Measurements from ENCODE around the gene LZTFL1. TPM values are rescaled to one million over a fixed set of nuclear protein-coding genes. Genes with fewer than 3 reads are reported as not detected.
A peak's percentile ranks its signal among the peaks of the same experiment; 100 is the strongest.

LZTFL1 gene
- total and polyA plus RNA-seq, 2 donors (not counting 1 experiment from before 2014, with no cell fraction given) = 12.4 to 28.0 TPM

- Histone ChIP-seq H3K36me3 (ENCODE audit: control insufficient read depth, insufficient read depth, low read length) (no peaks in the 10 kb centered on the region), H3K4me2 (ENCODE audit: extremely low read depth, insufficient read depth, low read length) (no peak overlapping the region), H3K27me3 (ENCODE audit: control insufficient read depth, insufficient read depth, low read length) (no peaks in the 10 kb centered on the region), H4K20me1 (ENCODE audit: control insufficient read depth, extremely low read depth, insufficient read depth, low read length) (no peaks in the 10 kb centered on the region), H3K27ac (ENCODE audit: insufficient read depth, low read length) (no peak overlapping the region), H3K4me3 (replicated peaks in 1 of 4; ENCODE audit: control extremely low read depth in 1 of 4, insufficient read depth in 1 of 4, low read depth in 3 of 4, low read length in 4 of 4) (no peak overlapping the region), H2AFZ (ENCODE audit: low read length) (no peak overlapping the region), H3K79me2 (ENCODE audit: control insufficient read depth, insufficient read depth, low read length) (no peaks in the 10 kb centered on the region), H3K4me1 (ENCODE audit: control insufficient read depth, extremely low read depth, insufficient read depth, low read length) (peaks cover 2% of the 10 kb centered on the region), H3K9me3 (ENCODE audit: control insufficient read depth, insufficient read depth, low read depth, low read length) (no peaks in the 10 kb centered on the region), H3K9ac (ENCODE audit: insufficient read depth, low read length) (no peak overlapping the region)
- DNase-seq (ENCODE audit: low read depth in 2 of 2) = no peak
- TF ChIP-seq CTCF (conservative IDR thresholded peaks at IDR 0.05 in 1 of 2, IDR thresholded peaks at IDR 0.05 in 1 of 2; ENCODE audit: low read depth in 1 of 2, low read length in 2 of 2) (no peak), EZH2 (IDR thresholded peaks at IDR 0.05; ENCODE audit: low read length, missing control alignments) (no peak)
Observed at GRCh38 chr3:45838466-45838865, 3.5 kb downstream of the LZTFL1 start.

GRCh38 chr3:45832699-45833098 lies 9.2 kb downstream of the LZTFL1 start:
- no peaks in the 10 kb centered on the region for H3K4me1 ChIP-seq (ENCODE audit: control insufficient read depth, extremely low read depth, insufficient read depth, low read length)
- H3K36me3 ChIP-seq (ENCODE audit: control insufficient read depth, insufficient read depth, low read length) = no peaks in the 10 kb centered on the region
- no peak overlapping the region for H3K4me3 ChIP-seq (replicated peaks in 1 of 4; ENCODE audit: control extremely low read depth in 1 of 4, insufficient read depth in 1 of 4, low read depth in 3 of 4, low read length in 4 of 4)
- H3K27me3 ChIP-seq (ENCODE audit: control insufficient read depth, insufficient read depth, low read length) = no peaks in the 10 kb centered on the region
- peak in 1 of 2 donors; percentile 18 for DNase-seq (ENCODE audit: low read depth in 2 of 2)
- H3K27ac ChIP-seq (ENCODE audit: insufficient read depth, low read length) = no peak overlapping the region
- no peaks in the 10 kb centered on the region for H3K9me3 ChIP-seq (ENCODE audit: control insufficient read depth, insufficient read depth, low read depth, low read length)
- no peak overlapping the region for H3K9ac ChIP-seq (ENCODE audit: insufficient read depth, low read length)
- H3K79me2 ChIP-seq (ENCODE audit: control insufficient read depth, insufficient read depth, low read length) = no peaks in the 10 kb centered on the region
- H4K20me1 ChIP-seq (ENCODE audit: control insufficient read depth, extremely low read depth, insufficient read depth, low read length) = no peaks in the 10 kb centered on the region
- TF ChIP-seq EZH2 (IDR thresholded peaks at IDR 0.05; ENCODE audit: low read length, missing control alignments) = no peak
- TF ChIP-seq CTCF (conservative IDR thresholded peaks at IDR 0.05 in 1 of 2, IDR thresholded peaks at IDR 0.05 in 1 of 2; ENCODE audit: low read depth in 1 of 2, low read length in 2 of 2) = peak in 1 of 2 donors; percentile 33
- H3K4me2 ChIP-seq (ENCODE audit: extremely low read depth, insufficient read depth, low read length) = no peak overlapping the region
- H2AFZ ChIP-seq (ENCODE audit: low read length) = no peak overlapping the region

- H2AFZ ChIP-seq (ENCODE audit: low read length) = no peak overlapping the region
Observed at GRCh38 chr3:45830121-45830520, 11.8 kb downstream of the LZTFL1 start.

More at GRCh38 chr3:45830121-45830520, 11.8 kb downstream of the LZTFL1 start:
- Histone ChIP-seq H3K27me3 (ENCODE audit: control insufficient read depth, insufficient read depth, low read length) (no peaks in the 10 kb centered on the region), H4K20me1 (ENCODE audit: control insufficient read depth, extremely low read depth, insufficient read depth, low read length) (no peaks in the 10 kb centered on the region), H3K4me3 (replicated peaks in 1 of 4; ENCODE audit: control extremely low read depth in 1 of 4, insufficient read depth in 1 of 4, low read depth in 3 of 4, low read length in 4 of 4) (no peak overlapping the region), H3K4me2 (ENCODE audit: extremely low read depth, insufficient read depth, low read length) (no peak overlapping the region), H3K4me1 (ENCODE audit: control insufficient read depth, extremely low read depth, insufficient read depth, low read length) (no peaks in the 10 kb centered on the region), H3K9ac (ENCODE audit: insufficient read depth, low read length) (no peak overlapping the region), H3K36me3 (ENCODE audit: control insufficient read depth, insufficient read depth, low read length) (no peaks in the 10 kb centered on the region), H3K9me3 (ENCODE audit: control insufficient read depth, insufficient read depth, low read depth, low read length) (no peaks in the 10 kb centered on the region), H3K27ac (ENCODE audit: insufficient read depth, low read length) (no peak overlapping the region), H3K79me2 (ENCODE audit: control insufficient read depth, insufficient read depth, low read length) (no peaks in the 10 kb centered on the region)
- no peak for DNase-seq (ENCODE audit: low read depth in 2 of 2)
- TF ChIP-seq CTCF (conservative IDR thresholded peaks at IDR 0.05 in 1 of 2, IDR thresholded peaks at IDR 0.05 in 1 of 2; ENCODE audit: low read depth in 1 of 2, low read length in 2 of 2) (no peak), EZH2 (IDR thresholded peaks at IDR 0.05; ENCODE audit: low read length, missing control alignments) (no peak)

Data from fibroblast of lung (primary cell).